Common myeloid progenitor, CD34-positive (primary cell): ENCODE measurements around the gene PPFIA1.

ENCODE experiments used
- CTCF ChIA-PET: fragments of 350-600 bp; sonication (Branson Sonifier 250); formaldehyde crosslinking; loops from one replicate; lab custom pipeline; 2021; ENCODE audit warnings: antibody characterized with exemption; lab: Charles Lee
- POLR2A ChIA-PET: fragments of 350-600 bp; sonication (Branson Sonifier 250); formaldehyde crosslinking; loops from one replicate; lab custom pipeline; 2021; ENCODE audit warnings: antibody characterized with exemption; lab: Charles Lee
- DNase-seq, 3 donors: peaks; one replicate each; pipeline versions ENCODE4 v3.0.0 to v3.0.0-alpha.2; 2013
- H3K27ac ChIP-seq, 2 experiments: 1 replicate in 1 of 2; 2 replicates in 1 of 2; pipeline ENCODE4 v1.7.0; 2013; ENCODE audit warnings: inconsistent platforms in 2 of 2, low read length in 2 of 2, mild to moderate bottlenecking in 2 of 2, low read depth in 1 of 2, moderate library complexity in 1 of 2; ENCODE audit not compliant: severe bottlenecking in 2 of 2, insufficient read depth in 1 of 2, poor library complexity in 1 of 2
- H3K27me3 ChIP-seq, 5 experiments: replicated peaks in 2 of 5; 1 replicate in 3 of 5; 2 replicates in 2 of 5; pipeline versions ENCODE4 v1.6.1 to v1.7.0; 2013; ENCODE audit warnings: low read length in 4 of 5, mild to moderate bottlenecking in 2 of 5, moderate library complexity in 2 of 5, inconsistent platforms in 1 of 5; ENCODE audit not compliant: insufficient read depth in 5 of 5, control insufficient read depth in 4 of 5
- H3K36me3 ChIP-seq, 4 experiments: 1 replicate in 2 of 4; 2 replicates in 2 of 4; pipeline versions ENCODE4 v1.6.1 to v1.7.0; 2013; ENCODE audit warnings: low read length in 3 of 4, control low read depth in 1 of 4, mild to moderate bottlenecking in 1 of 4; ENCODE audit not compliant: control insufficient read depth in 4 of 4, insufficient read depth in 4 of 4
- H3K4me1 ChIP-seq, 4 experiments: 1 replicate in 3 of 4; 2 replicates in 1 of 4; pipeline versions ENCODE4 v1.6.1 to v1.7.1; 2013; ENCODE audit warnings: low read length in 3 of 4, mild to moderate bottlenecking in 3 of 4, control low read depth in 1 of 4, inconsistent platforms in 1 of 4, moderate library complexity in 1 of 4; ENCODE audit not compliant: control insufficient read depth in 4 of 4, insufficient read depth in 4 of 4; ENCODE audit errors: control extremely low read depth in 1 of 4
- H3K4me3 ChIP-seq, 7 experiments: 1 replicate in 4 of 7; 2 replicates in 3 of 7; pipeline versions ENCODE4 v1.5.1 to v1.7.0; 2013; ENCODE audit warnings: mild to moderate bottlenecking in 7 of 7, low read length in 6 of 7, moderate library complexity in 6 of 7, inconsistent platforms in 2 of 7, low read depth in 2 of 7, control low read depth in 1 of 7; ENCODE audit not compliant: insufficient read depth in 4 of 7, control insufficient read depth in 1 of 7; ENCODE audit errors: extremely low read depth in 1 of 7
- H3K9me3 ChIP-seq, 5 experiments: 1 replicate in 4 of 5; 2 replicates in 1 of 5; pipeline versions ENCODE4 v1.6.1 to v1.7.1; 2013; ENCODE audit warnings: low read length in 4 of 5, mild to moderate bottlenecking in 2 of 5, inconsistent platforms in 1 of 5, low read depth in 1 of 5, moderate library complexity in 1 of 5; ENCODE audit not compliant: control insufficient read depth in 4 of 5, insufficient read depth in 2 of 5; ENCODE audit errors: control extremely low read depth in 1 of 5
- WGBS: methylation state at CpG from one replicate; pipeline ENCODE4 v1.1.5; 2013; ENCODE audit not compliant: insufficient coverage; 5-methylcytosine and 5-hydroxymethylcytosine counted together

Gene PPFIA1

GRCh38 chr11:70307176-70307575 is 36.7 kb downstream of the PPFIA1 start:
- H3K4me1 ChIP-seq, result peaks cover 0 to 20% (median 8%) of the 10 kb centered on the region in 4 experiments
- ChIA-PET CTCF (no interaction called here), POLR2A (no interaction called here)
- no peak for DNase-seq
- H3K4me3 ChIP-seq, result no peak overlapping the region
- peaks cover 3 to 9% (median 6%) of the 10 kb centered on the region in 4 experiments for H3K36me3 ChIP-seq
- no CpG with 5 or more reads among the region's 3 CpGs for whole genome bisulfite sequencing
- no peaks in the 10 kb centered on the region for H3K9me3 ChIP-seq
- no peak overlapping the region for H3K27ac ChIP-seq
- H3K27me3 ChIP-seq, result no peaks in the 10 kb centered on the region

DNA sequence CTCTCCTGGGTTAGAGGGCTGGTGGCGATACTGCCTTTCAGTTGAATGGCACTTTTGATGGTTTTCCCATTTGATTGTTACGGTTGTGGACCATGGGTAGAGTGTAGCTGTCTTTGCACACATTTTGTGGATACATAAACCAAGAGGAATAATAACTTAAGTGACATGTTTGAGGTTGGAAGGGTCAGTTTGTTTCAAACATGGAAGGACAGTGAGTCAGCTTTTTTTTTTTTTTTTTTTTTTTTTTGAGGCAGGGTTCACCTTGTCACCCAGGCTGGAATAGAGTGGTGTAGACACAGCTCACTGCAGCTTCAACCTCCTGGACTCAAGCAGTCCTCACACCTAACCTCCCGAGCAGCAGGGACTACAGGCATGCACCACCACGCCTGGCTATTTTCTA is 41.1 kb downstream of the PPFIA1 start:
- Histone ChIP-seq H3K27me3 (no peaks in the 10 kb centered on the region), H3K4me1 (peaks cover 6 to 39% (median 30%) of the 10 kb centered on the region in 4 experiments), H3K27ac (no peak overlapping the region), H3K9me3 (no peaks in the 10 kb centered on the region), H3K36me3 (peaks cover 2 to 9% (median 5%) of the 10 kb centered on the region in 4 experiments), H3K4me3 (no peak overlapping the region)
- ChIA-PET CTCF (interaction anchor here (1.2 kb wide), 1 partner anchor 8 kb away, joined by 3 read pairs; no protein-coding TSS in a partner anchor), POLR2A (no interaction called here)
- WGBS, result 100% methylated on average over 3 of the region's 4 CpGs
- no peak for DNase-seq

DNA sequence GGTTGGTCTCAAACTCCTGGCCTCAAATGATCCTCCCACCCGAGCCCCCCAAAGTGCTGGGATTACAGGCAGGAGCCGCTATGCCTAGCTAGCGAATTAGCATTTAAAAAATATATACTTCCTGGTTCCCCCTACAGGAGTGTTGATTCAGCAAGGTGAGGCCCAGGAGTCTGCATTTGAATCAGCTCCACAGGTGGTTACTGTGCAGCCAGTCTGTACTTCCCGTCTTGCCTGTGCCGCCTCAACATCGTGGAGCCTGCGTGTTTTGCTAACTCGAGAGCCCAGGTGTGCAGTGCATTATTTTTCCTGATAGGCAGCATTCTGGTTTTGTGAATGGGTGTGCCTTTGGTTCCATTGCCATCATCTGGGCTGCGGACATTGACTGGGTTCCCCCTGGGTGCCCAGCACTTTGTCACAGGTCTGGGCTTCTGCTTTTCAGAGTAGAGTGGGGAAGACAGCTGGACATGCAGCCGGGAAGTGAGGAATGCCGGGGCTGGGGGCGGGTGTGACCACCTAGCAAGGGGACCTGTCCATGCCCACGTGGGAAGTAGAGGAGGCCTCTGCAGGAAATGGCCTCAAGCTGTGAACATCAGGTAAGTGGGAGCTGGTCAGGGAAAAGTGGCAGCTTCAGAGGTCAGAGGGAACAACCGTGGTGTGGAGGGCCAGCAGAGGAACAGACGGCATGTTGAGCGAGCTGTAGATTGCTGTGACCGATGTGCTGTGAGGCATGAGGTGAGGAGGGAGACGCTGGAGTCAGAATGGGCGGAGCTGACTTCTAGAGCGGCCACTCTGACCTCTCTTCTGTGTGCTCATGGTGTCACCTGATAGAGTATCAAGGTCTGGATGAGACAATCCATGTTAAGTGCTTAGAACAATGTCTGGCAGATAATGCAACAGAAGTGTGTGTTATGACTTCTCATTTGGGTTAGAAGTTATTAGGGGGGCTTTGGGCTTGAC is 42.2 kb downstream of the PPFIA1 start:
- peaks cover 0 to 9% (median 5%) of the 10 kb centered on the region in 4 experiments for H3K36me3 ChIP-seq
- H3K4me3 ChIP-seq, result no peak overlapping the region
- H3K4me1 ChIP-seq, result peaks cover 6 to 34% (median 24%) of the 10 kb centered on the region in 4 experiments
- no peak for DNase-seq
- POLR2A ChIA-PET, result no interaction called here
- 95% methylated on average over 19 of the region's 20 CpGs for WGBS
- H3K27ac ChIP-seq, result no peak overlapping the region
- CTCF ChIA-PET, result interaction anchor here (1.2 to 1.8 kb wide), 2 partner anchors 9 kb away, joined by 3 to 5 read pairs; no protein-coding TSS in a partner anchor
- H3K27me3 ChIP-seq, result no peaks in the 10 kb centered on the region
- no peaks in the 10 kb centered on the region for H3K9me3 ChIP-seq

DNA sequence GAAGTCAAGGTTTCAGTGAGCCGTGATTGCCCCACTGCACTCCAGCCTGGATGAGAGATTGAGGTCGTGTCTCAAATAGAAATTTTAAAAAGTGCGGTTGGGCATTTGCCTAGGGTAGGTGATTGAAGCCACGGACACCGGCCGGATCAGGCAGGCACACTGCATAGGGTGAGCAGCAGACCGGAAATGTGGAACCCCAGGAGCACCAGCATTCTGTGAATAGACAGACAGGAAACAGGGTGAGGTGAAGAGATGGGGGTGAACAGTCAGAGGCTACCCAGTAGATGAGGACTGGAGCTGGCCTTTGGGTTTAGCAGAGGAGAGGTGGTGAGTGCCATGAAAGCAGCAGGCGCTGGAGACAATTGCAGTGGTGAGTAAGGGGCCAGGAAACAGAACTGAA is 43.5 kb downstream of the PPFIA1 start:
- ChIA-PET POLR2A (no interaction called here), CTCF (interaction anchor here (1.8 kb wide), 1 partner anchor 8 kb away, joined by 5 read pairs; no protein-coding TSS in a partner anchor)
- H3K27ac ChIP-seq, result no peak overlapping the region
- DNase-seq, result peak in 1 of 3 donors; percentile 5
- no peaks in the 10 kb centered on the region for H3K27me3 ChIP-seq
- H3K9me3 ChIP-seq, result no peaks in the 10 kb centered on the region
- peaks cover 6 to 36% (median 24%) of the 10 kb centered on the region in 4 experiments for H3K4me1 ChIP-seq
- H3K36me3 ChIP-seq, result peaks cover 3 to 15% (median 10%) of the 10 kb centered on the region in 4 experiments
- peak overlapping the region in 2 of 7 experiments; percentile 22 to 26 for H3K4me3 ChIP-seq
- WGBS, result 71% methylated on average over 8 of the region's 8 CpGs

- peaks cover 6 to 36% (median 24%) of the 10 kb centered on the region in 4 experiments for H3K4me1 ChIP-seq
- CTCF ChIA-PET, result no interaction called here
- H3K9me3 ChIP-seq, result no peaks in the 10 kb centered on the region
- WGBS, result 63% methylated on average over 5 of the region's 10 CpGs
- no peak overlapping the region for H3K27ac ChIP-seq
- POLR2A ChIA-PET, result interaction anchor here (0.6 kb wide), 1 partner anchor 69 kb away, joined by 4 read pairs; no protein-coding TSS in a partner anchor
- H3K27me3 ChIP-seq, result no peaks in the 10 kb centered on the region
- H3K4me3 ChIP-seq, result peak overlapping the region in 1 of 7 experiments; percentile 79
- peak in 2 of 3 donors; percentile 26 to 52 for DNase-seq
- H3K36me3 ChIP-seq, result peaks cover 3 to 18% (median 12%) of the 10 kb centered on the region in 4 experiments
Measured at GRCh38 chr11:70314730-70315129, 44.2 kb downstream of the PPFIA1 start.

DNA sequence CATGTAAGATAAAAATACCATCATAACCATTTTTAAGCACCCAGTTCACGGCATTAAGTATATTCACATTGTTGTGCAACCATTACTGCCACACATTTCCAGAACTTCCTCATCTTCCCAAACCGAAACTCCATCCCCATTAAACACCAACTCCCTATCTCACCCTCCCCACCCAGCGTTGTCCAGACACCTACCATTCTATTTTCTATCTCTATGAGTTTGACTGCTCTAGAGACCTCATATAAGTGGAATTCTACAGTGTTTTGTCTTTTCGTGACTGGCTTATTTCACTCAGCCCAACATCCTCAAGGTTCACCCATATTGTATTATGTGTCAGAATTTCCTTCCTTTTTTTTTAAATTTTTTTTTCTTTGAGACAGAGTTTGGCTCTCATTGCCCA is 45.2 kb downstream of the PPFIA1 start:
- Histone ChIP-seq H3K9me3 (no peaks in the 10 kb centered on the region), H3K27me3 (no peaks in the 10 kb centered on the region), H3K36me3 (peaks cover 3 to 24% (median 16%) of the 10 kb centered on the region in 4 experiments), H3K4me3 (peak overlapping the region in 6 of 7 experiments; percentile 19 to 79 (median 58)), H3K4me1 (peaks cover 6 to 36% (median 24%) of the 10 kb centered on the region in 4 experiments), H3K27ac (peak overlapping the region; percentile 43 to 73)
- ChIA-PET CTCF (no interaction called here), POLR2A (no interaction called here)
- DNase-seq, result peak; percentile 30 to 73 (median 68)
- 0% methylated on average over 3 of the region's 4 CpGs for WGBS
